Measurements from ENCODE around the gene HSD11B1.

HSD11B1 gene

GRCh38 chr1:209728466-209728865 is 23.8 kb downstream of the HSD11B1 start:
- no peak for DNase-seq

GRCh38 chr1:209729436-209729835 is 24.8 kb downstream of the HSD11B1 start:
- no peak for DNase-seq

- DNase-seq: no peak
Measured at GRCh38 chr1:209732725-209733124, 28.1 kb downstream of the HSD11B1 start.

GRCh38 chr1:209733409-209734192 is 29.0 kb downstream of the HSD11B1 start:
- DNase-seq: no peak

- no peak for DNase-seq
Measured at GRCh38 chr1:209736490-209737117, 32.0 kb downstream of the HSD11B1 start.

- DNase-seq: no peak
Measured at GRCh38 chr1:209737118-209737505, 32.5 kb downstream of the HSD11B1 start.

GRCh38 chr1:209738270-209738669 is 33.6 kb downstream of the HSD11B1 start:
- no peak for DNase-seq

- no peak for DNase-seq
Measured at GRCh38 chr1:209741193-209741592, 36.5 kb downstream of the HSD11B1 start.

GRCh38 chr1:209741889-209742288 is 37.2 kb downstream of the HSD11B1 start:
- DNase-seq: no peak

- no peak for DNase-seq
Measured at GRCh38 chr1:209742409-209743144, 37.9 kb downstream of the HSD11B1 start.

- DNase-seq: no peak
Measured at GRCh38 chr1:209743145-209743482, 38.5 kb downstream of the HSD11B1 start.

- DNase-seq: no peak
Measured at GRCh38 chr1:209746451-209747165, 42.0 kb downstream of the HSD11B1 start.

GRCh38 chr1:209747580-209748262 is 43.1 kb downstream of the HSD11B1 start:
- DNase-seq: peak; percentile 97

- no peak for DNase-seq
Measured at GRCh38 chr1:209748620-209749019, 44.0 kb downstream of the HSD11B1 start.

GRCh38 chr1:209749205-209749604 is 44.6 kb downstream of the HSD11B1 start:
- DNase-seq: no peak

- no peak for DNase-seq
Measured at GRCh38 chr1:209749670-209750323, 45.2 kb downstream of the HSD11B1 start.

GRCh38 chr1:209751627-209752231 is 47.1 kb downstream of the HSD11B1 start:
- DNase-seq: peak; percentile 75

- no peak for DNase-seq
Measured at GRCh38 chr1:209752890-209753289, 48.2 kb downstream of the HSD11B1 start.

GRCh38 chr1:209755256-209755655 is 50.6 kb downstream of the HSD11B1 start:
- no peak for DNase-seq

- DNase-seq: peak; percentile 83
Measured at GRCh38 chr1:209755926-209756614, 51.4 kb downstream of the HSD11B1 start, which contains the start of gene TRAF3IP3. Gene TRAF3IP3 (plus strand): TSS chr1:209756053. CDS start chr1:209760040, 3,987 bp downstream.

Data from activated CD8-positive, alpha-beta memory T cell treated with anti-CD3 and anti-CD28 coated beads, Interleukin-2, amount 50 U/mL, for 48 hours (primary cell).